GM19043 (cell line): Measurements from ENCODE around the gene FOXD4.
"Not testable (repeated sequence)": the region's sequence is repeated elsewhere in the genome, so short reads cannot be mapped to it uniquely, and the experiment has no call there.

Experiments
- ATAC-seq: cut with Tn5 transposase; IDR thresholded peaks from one replicate; pipeline ENCODE4 v1.9.1; 2021; ENCODE audit warnings: low read depth; ENCODE audit not compliant: unreplicated experiment

Gene FOXD4

DNA sequence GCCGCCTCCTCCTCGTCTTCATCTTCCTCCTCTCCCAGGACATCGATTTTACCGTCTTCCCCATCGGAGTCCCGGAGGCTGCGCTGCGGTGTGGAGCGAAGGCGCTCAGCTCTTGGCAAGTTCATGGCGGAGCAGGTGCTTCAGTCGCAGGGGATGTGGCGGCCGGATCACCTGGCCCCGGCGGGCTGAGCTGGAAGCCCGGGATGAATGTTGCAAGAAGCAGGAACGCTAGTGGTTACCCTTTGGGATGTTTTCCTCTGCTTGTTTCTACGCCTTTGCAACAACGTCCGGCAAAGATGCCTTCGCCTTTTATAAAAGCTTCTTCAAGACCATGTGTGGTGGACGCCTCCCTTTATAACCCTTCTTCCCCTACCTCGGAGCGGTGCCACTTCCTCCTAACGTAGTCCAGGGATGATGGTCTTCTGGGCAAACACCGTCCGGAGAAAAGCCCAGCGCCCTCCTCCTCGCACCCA lies at the start of gene FOXD4:
Gene FOXD4, minus strand, starts transcription at position 423 of the 473 bp plus-strand sequence. Its CDS starts 298 bp downstream, at position 125.
- not testable (repeated sequence) for ATAC-seq

GRCh38 chr9:159871-160270 lies 41.7 kb upstream of the FOXD4 start:
- not testable (repeated sequence) for ATAC-seq

DNA sequence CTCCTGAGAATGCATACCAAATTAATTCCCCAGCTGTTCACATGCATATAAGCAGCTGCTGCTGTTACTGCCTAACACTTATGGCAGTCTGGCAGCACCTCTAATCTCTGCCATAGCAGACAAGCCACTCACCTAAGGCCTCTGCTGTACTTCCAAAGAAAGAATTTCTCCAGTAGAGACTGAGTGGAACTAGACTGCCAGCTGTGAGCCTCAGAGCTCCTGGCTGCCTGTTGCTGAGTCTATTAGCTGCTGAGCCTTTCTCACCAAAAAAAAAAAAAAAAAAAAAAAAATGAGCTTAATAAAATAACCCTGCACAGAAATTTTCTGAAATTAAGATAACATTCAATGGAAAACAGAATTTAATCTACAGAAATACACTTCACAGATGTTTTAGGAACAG lies 33.0 kb upstream of the FOXD4 start:
- not testable (repeated sequence) for ATAC-seq

DNA sequence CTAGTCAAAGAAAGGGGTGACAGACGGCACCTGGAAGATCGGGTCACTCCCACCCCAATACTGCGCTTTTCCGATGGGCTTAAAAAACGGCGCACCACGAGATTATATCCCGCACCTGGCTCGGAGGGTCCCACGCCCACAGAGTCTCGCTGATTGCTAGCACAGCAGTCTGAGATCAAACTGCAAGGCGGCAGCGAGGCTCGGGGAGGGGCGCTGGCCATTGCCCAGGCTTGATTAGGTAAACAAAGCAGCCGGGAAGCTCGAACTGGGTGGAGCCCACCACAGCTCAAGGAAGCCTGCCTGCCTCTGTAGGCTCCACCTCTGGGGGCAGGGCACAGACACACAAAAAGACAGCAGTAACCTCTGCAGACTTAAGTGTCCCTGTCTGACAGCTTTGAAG lies 21.7 kb upstream of the FOXD4 start:
- not testable (repeated sequence) for ATAC-seq

DNA sequence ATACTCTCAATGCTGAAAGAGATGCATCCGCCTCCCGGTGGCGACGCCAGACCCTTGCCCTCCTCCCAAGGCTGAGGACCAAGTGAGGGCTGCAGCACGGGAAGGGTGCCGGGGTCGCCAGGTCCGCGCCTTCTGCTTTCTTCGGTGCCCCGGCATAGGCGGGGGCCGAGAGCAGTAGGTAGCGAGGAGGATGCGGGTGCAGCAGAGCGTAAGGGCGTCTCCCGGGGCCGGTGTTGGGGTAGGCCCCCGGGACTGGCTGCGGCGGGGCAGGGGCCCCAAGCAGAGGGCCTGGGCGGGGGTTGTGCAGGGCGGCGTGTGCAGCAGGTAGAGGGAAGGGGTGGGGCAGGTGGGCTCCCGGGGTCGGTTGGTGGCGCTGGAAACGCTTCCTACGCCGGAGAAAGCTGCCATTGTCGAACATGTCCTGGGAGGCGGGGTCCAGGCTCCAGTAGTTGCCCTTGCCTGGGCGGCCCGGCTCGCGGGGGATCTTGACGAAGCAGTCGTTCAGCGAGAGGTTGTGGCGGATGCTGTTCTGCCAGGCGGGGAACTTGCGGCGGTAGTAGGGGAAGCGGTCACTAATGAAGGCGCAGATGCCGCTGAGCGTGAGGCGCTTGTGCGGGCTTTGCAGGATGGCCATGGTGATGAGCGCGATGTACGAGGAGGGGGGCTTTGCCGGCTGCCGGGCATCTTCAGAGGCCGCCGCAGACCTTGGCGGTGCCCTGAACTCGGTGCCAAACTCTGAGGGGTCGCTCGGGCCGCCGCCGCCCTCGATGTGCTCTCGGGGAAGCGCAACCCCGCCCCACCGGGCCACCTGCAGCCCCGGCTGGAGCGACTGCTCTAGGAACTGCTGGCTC lies 848 bp downstream of the FOXD4 start:
- not testable (repeated sequence) for ATAC-seq

DNA sequence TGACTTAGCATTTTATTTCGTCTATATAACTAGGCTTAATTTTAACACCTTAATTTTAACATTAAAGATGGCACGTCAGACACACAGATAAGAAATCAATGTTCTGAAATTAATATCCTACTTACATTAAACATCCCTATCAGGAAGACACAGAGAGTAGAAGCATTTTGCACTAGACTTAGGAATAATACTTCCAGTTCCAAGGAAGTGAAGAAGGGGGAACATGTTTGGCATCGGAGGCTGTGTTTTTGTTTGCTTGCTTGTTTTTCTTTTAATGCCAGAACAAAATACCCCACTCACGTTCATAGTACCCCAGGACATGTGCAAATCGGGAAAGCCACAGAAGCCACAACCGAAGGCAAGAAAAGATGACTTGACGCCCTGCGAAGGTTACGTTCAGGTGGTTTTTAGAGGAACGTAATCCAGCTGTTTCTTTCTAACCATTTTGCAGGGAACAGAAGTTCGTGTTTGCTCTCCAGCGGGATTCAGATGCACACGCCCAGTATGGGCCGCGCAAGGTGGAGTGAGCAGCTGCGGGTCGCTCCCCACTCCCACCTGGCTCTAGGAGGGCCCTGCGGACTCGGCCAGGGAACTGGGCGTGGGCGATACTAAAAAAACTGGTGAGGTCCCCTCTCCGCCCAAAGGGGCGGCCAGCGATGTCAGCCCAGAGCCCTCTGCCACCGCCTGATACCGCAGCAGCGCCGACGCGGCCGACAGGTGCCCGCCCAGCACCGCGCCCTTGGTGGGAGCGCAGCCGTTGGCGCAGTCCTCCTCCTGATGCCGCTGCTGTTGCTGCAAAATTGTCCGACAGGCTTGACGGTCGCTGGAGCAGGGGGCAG lies 1.8 kb downstream of the FOXD4 start:
- ATAC-seq = not testable (repeated sequence)

GRCh38 chr9:115118-115451 lies 3.1 kb downstream of the FOXD4 start:
- not testable (repeated sequence) for ATAC-seq

- ATAC-seq = not testable (repeated sequence)
Observed at GRCh38 chr9:114267-115117, 3.7 kb downstream of the FOXD4 start.

- not testable (repeated sequence) for ATAC-seq
Observed at GRCh38 chr9:113468-114266, 4.5 kb downstream of the FOXD4 start.

DNA sequence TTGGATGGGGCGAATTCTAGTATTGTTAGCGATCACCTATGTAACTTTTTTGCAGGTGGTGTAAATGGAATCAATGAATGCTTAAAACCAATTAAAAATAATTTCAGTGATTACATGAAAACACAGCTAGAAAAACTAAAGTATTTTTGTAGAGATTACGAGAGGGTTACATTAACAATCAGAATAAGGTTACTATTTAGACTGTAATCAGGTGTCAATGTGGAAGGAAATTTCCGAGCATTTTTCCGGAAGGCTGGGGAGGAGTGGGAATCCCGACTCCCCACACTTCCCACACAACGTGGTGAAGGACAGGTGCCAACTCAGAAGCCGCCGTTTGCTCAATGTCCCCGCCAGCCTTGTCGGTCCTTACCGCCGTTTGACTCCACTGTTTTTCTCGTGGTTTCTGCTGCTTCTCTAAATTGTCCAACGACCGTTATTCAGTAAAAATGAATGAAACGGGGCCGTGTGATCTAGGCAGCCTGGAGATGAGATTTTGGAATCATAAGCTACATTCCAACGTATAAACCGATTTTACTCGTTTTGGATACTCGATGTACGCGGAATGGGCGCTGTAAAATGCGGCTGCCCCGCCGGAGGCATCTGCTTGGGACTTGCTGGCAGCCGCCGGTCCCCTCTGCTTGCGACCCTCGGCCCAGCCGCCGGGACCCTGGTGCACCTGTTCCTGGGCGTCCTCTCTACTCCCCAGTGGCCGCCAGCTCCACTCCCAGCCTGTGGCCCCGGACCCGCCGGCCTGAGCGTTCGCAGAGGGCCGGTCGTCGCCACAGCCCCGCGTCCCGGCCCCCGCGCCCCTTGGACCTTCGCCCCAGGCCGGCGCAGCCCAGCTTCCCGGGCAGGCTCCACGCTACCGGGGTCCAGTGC lies 5.4 kb downstream of the FOXD4 start:
- ATAC-seq = not testable (repeated sequence)

DNA sequence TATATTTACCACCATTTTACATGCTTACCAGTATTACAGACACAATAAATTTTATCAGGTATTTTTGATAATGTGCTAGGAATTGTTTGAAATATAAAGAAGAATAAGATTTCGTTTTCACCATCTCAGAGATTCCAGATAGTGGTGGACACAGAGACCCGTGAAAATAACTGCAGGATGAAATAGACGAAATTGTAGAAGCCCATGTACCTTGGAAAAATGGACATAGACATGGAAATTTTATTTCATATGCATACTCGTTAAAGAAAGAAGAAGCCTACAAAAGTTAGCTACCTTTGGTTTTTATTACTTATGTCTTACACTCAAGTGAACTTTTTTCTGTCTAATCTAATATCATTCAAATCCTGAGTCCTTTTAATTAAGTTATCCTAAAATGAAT lies 7.5 kb downstream of the FOXD4 start:
- ATAC-seq = not testable (repeated sequence)

DNA sequence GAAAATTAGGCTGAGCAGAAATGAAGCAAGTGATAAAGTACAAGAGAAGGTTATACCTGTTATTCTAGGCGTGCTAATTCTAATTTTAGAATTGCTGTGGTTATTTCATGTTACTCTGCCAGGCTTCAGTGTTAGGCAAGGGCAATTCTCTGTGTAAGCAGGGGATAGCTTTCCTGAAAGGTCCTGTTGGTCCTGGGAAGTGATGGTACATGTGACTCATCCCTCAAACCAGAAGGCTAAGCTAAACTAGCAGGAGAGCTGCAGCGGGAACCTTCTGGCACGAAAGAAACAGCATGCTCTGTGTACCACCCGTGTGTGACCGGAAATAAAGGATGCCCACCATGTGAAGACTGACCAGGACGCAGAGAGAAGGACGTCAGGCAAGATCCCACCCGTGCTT lies 8.7 kb downstream of the FOXD4 start:
- not testable (repeated sequence) for ATAC-seq

GRCh38 chr9:108742-109495 lies 9.3 kb downstream of the FOXD4 start:
- not testable (repeated sequence) for ATAC-seq

DNA sequence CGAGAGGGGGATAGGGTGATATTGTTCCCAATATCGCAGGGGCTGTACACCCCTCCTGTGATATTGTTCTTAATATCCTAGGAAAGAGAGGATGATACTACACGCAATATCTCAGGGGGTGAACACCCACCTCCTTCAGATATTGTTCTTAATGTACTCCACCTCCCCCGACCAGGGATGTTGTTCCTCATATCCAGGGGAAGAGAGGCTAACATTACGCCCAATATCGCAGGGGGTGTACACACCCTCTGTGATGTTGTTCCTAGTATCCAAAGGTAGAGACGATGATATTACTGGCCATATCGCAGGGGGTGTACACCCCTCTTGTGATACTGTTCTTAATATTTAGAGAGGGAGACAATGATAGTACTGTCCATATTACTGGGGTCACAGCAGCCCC lies 12.2 kb downstream of the FOXD4 start:
- ATAC-seq = not testable (repeated sequence)

- not testable (repeated sequence) for ATAC-seq
Observed at GRCh38 chr9:100430-100829, 17.8 kb downstream of the FOXD4 start.

DNA sequence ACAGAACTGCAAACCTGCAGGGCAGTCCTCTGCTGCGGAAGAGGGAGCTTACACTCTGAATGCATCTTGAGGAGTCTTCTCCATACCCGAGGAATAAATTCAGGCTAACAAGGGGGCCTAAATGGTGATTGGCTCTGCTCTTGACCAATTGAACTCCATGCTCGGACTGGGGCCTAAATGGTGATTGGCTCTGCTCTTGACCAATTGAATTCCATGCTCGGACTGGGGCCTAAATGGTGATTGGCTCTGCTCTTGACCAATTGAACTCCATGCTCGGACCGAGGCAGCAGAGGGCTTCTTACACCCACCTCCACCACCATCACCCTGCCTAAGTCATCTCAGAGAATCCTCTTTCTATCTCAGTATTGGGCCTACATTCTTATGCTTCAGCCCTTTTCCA lies 18.4 kb downstream of the FOXD4 start:
- not testable (repeated sequence) for ATAC-seq

GRCh38 chr9:98775-99174 lies 19.4 kb downstream of the FOXD4 start:
- ATAC-seq = not testable (repeated sequence)

- not testable (repeated sequence) for ATAC-seq
Observed at GRCh38 chr9:94992-95391, 23.2 kb downstream of the FOXD4 start.
